GM12878 (cell line): Measurements from ENCODE around the gene RPS6KA3. TPM values are rescaled to one million over a fixed set of nuclear protein-coding genes. Genes with fewer than 3 reads are reported as not detected.

Experiments used
- ASH2L ChIP-seq: fragments of 300-600, 200-600 bp; sonication (generic); IDR thresholded peaks from 2 replicates; pipeline ENCODE4 v1.6.1; 2017; ENCODE audit warnings: low read depth, mild to moderate bottlenecking, borderline replicate concordance
- BCL11A ChIP-seq: IDR thresholded peaks from 2 replicates; pipeline ENCODE4 v1.6.1; 2011; ENCODE audit warnings: low read depth, low read length
- BCL3 ChIP-seq: IDR thresholded peaks from 2 replicates; pipeline ENCODE4 v1.6.1; 2011; ENCODE audit warnings: borderline replicate concordance, low read depth, mild to moderate bottlenecking, moderate library complexity, low read length; ENCODE audit not compliant: insufficient read depth, poor library complexity, severe bottlenecking
- CEBPB ChIP-seq, 2 experiments: fragments of 150-350 bp in 1 of 2; IDR thresholded peaks; 2 replicates each; pipeline ENCODE4 v1.6.1; 2012 to 2014; ENCODE audit warnings: low read depth in 2 of 2, low read length in 2 of 2, borderline replicate concordance in 1 of 2, inconsistent platforms in 1 of 2
- CHD4 ChIP-seq: fragments of 200-600 bp; sonication (generic); IDR thresholded peaks from 2 replicates; pipeline ENCODE4 v1.6.1; 2016; ENCODE audit warnings: mild to moderate bottlenecking
- E2F4 ChIP-seq: IDR thresholded peaks from 2 replicates; pipeline ENCODE4 v1.6.1; 2012; ENCODE audit warnings: low read depth, low read length, improper control_type of control experiment
- GATAD2B ChIP-seq: fragments of 450-650 bp; conservative IDR thresholded peaks from 2 replicates; pipeline ENCODE4 v1.6.1; 2017; ENCODE audit warnings: low read depth, mild to moderate bottlenecking, moderate library complexity
- HDAC2 ChIP-seq: fragments of 200-600 bp; sonication (generic); IDR thresholded peaks from 2 replicates; pipeline ENCODE4 v1.6.1; 2017
- HSF1 ChIP-seq: fragments of 150-350 bp; IDR thresholded peaks from 2 replicates; pipeline ENCODE4 v1.6.1; 2014; ENCODE audit warnings: mild to moderate bottlenecking, low read depth, low read length
- NFYB ChIP-seq: IDR thresholded peaks from 2 replicates; pipeline ENCODE4 v1.6.1; 2011; ENCODE audit warnings: low read depth, mild to moderate bottlenecking, low read length, improper control_type of control experiment, moderate library complexity; ENCODE audit not compliant: insufficient read depth
- POLR2AphosphoS2 ChIP-seq: IDR thresholded peaks from 2 replicates; pipeline ENCODE4 v1.6.1; 2011; ENCODE audit warnings: low read depth, mild to moderate bottlenecking, low read length, improper control_type of control experiment, moderate library complexity
- RB1 ChIP-seq: fragments of 450-650 bp; formaldehyde crosslinking; IDR thresholded peaks from 2 replicates; pipeline ENCODE4 v1.6.1; 2017; ENCODE audit warnings: mild to moderate bottlenecking, borderline replicate concordance
- SREBF2 ChIP-seq: IDR thresholded peaks from 2 replicates; pipeline ENCODE4 v1.6.1; 2012; ENCODE audit warnings: mild to moderate bottlenecking, low read length
- SRF ChIP-seq, 2 experiments: IDR thresholded peaks; 2 replicates each; pipeline ENCODE4 v1.6.1; 2011; ENCODE audit warnings: low read depth in 2 of 2, low read length in 2 of 2, mild to moderate bottlenecking in 1 of 2, moderate library complexity in 1 of 2
- SUZ12 ChIP-seq: fragments of 200-600 bp; sonication (generic); IDR thresholded peaks from one replicate; pipeline ENCODE4 v1.6.1; 2018; ENCODE audit warnings: antibody characterized with exemption, mild to moderate bottlenecking; ENCODE audit not compliant: unreplicated experiment
- TBL1XR1 ChIP-seq: IDR thresholded peaks from 2 replicates; pipeline ENCODE4 v1.6.1; 2012; ENCODE audit warnings: low read depth, low read length, improper control_type of control experiment
- TCF3 ChIP-seq: IDR thresholded peaks from 2 replicates; pipeline ENCODE4 v1.6.1; 2012; ENCODE audit warnings: low read depth, mild to moderate bottlenecking, low read length, borderline replicate concordance; ENCODE audit not compliant: insufficient read depth
- ZBTB40 ChIP-seq: fragments of 450-650 bp; IDR thresholded peaks from 2 replicates; pipeline ENCODE4 v1.6.1; 2016; ENCODE audit warnings: mild to moderate bottlenecking, moderate library complexity, borderline replicate concordance
- ZNF384 ChIP-seq: IDR thresholded peaks from 2 replicates; pipeline ENCODE4 v1.6.1; 2012; ENCODE audit warnings: low read depth, mild to moderate bottlenecking, low read length, improper control_type of control experiment, borderline replicate concordance
- ZSCAN29 ChIP-seq: fragments of 450-650 bp; IDR thresholded peaks from 2 replicates; pipeline ENCODE4 v1.6.1; 2017; ENCODE audit warnings: mild to moderate bottlenecking, moderate library complexity
- ZZZ3 ChIP-seq: IDR thresholded peaks from 2 replicates; pipeline ENCODE4 v1.6.1; 2011; ENCODE audit warnings: low read depth; ENCODE audit not compliant: control insufficient read depth, insufficient read length
- polyA plus RNA-seq, 11 experiments: library from polyadenylated mRNA; depleted of rRNA in 4 of 11; unstranded in 6 of 11; stranded (reverse) in 5 of 11; fragments of >200 nt; fragmentation: Nextera tagmentation in 4 of 11; fragmentation: Illumina TruSeq in 1 of 11; extraction: Ambion mirVana in 4 of 11; extraction: Trizol in 1 of 11; gene quantifications; 1 replicate in 1 of 11; 2 replicates in 10 of 11; pipeline versions ENCODE4 v1.2.1 to v1.2.3, GENCODE V29; 2011 to 2016; ENCODE audit warnings: inconsistent platforms in 2 of 11, missing spikeins in 2 of 11, low read depth in 1 of 11
- total RNA-seq, 4 experiments: library from RNA; depleted of rRNA in 3 of 4; stranded (reverse); fragments of >200 nt in 3 of 4; fragmentation: Illumina TruSeq in 1 of 4; extraction: Trizol in 1 of 4; gene quantifications; 2 replicates each; pipeline versions ENCODE4 v1.2.1 to v1.2.3, GENCODE V29; 2013 to 2021

Gene RPS6KA3
- total and polyA plus RNA-seq, 10 of the 15 experiments (the other 5 are each of a cell fraction or from before 2014, with no cell fraction given): 2.8 to 35.6 (median 15.8) TPM

GRCh38 chrX:20141281-20142220 lies 125.2 kb downstream of the RPS6KA3 start, which contains the start of gene EIF1AX (continued):
- 0 out of 4 replicates have a peak, but pooled peaks of 1 of the 2 experiments have one; percentile 2 for TF ChIP-seq SRF (IDR thresholded peaks at IDR 0.05; ENCODE audit: low read depth in 2 of 2, low read length in 2 of 2)
- TF ChIP-seq ASH2L: no peak
- no peak for TF ChIP-seq ZNF384
- TF ChIP-seq BCL3: no peak
- peak; percentile 14; the same call in 1 of the 2 replicates for TF ChIP-seq TCF3
- TF ChIP-seq CHD4: no peak
- no peak for TF ChIP-seq ZBTB40
- TF ChIP-seq POLR2AphosphoS2: no peak
- no peak for TF ChIP-seq SREBF2
- TF ChIP-seq HDAC2: no peak
- no peak for TF ChIP-seq TBL1XR1
- TF ChIP-seq ZSCAN29: no peak
- TF ChIP-seq NFYB: peak; percentile 55; the same call in 1 of the 2 replicates
- 0 out of 2 replicates have a peak, but pooled peaks have one; percentile 26 for TF ChIP-seq E2F4
- TF ChIP-seq GATAD2B: peak; percentile 10; the same call in 1 of the 2 replicates
- no peak for TF ChIP-seq BCL11A
- no peak for TF ChIP-seq SUZ12
- peak; percentile 66; the same call in 1 of the 2 replicates for TF ChIP-seq RB1
- no peak for TF ChIP-seq CEBPB (IDR thresholded peaks at IDR 0.05; ENCODE audit: borderline replicate concordance in 1 of 2, low read depth in 2 of 2, low read length in 2 of 2)
- no peak for TF ChIP-seq ZZZ3
- no peak for TF ChIP-seq HSF1
